GM12801 (cell line): ENCODE results near the gene TNNI2.

Experiments used
- TF ChIP-seq, protein P1 (sequence below): IDR thresholded peaks from one replicate; pipeline ENCODE4 v1.5.1; 2011; ENCODE audit warnings: control low read depth; ENCODE audit not compliant: insufficient read length; ENCODE audit errors: extremely low read depth

TNNI2 gene

DNA sequence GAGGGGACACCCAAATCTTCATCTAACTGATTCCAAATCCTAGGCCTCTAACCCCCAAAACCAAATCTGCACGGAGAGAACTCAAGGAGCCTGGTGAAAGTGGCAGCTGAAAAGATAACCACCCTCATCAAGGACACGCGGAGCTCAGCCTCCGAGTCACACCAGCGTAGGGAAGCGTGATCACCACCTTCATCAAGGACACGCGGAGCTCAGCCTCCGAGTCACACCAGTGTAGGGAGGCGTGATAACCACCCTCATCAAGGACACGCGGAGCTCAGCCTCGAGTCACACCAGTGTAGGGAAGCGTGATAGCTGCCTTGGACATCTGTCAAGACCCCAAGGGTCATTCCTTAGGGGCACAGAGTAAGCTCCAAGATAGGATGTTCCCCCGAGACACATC, 33.3 kb upstream of the TNNI2 start:
- TF ChIP-seq, protein P1, sequence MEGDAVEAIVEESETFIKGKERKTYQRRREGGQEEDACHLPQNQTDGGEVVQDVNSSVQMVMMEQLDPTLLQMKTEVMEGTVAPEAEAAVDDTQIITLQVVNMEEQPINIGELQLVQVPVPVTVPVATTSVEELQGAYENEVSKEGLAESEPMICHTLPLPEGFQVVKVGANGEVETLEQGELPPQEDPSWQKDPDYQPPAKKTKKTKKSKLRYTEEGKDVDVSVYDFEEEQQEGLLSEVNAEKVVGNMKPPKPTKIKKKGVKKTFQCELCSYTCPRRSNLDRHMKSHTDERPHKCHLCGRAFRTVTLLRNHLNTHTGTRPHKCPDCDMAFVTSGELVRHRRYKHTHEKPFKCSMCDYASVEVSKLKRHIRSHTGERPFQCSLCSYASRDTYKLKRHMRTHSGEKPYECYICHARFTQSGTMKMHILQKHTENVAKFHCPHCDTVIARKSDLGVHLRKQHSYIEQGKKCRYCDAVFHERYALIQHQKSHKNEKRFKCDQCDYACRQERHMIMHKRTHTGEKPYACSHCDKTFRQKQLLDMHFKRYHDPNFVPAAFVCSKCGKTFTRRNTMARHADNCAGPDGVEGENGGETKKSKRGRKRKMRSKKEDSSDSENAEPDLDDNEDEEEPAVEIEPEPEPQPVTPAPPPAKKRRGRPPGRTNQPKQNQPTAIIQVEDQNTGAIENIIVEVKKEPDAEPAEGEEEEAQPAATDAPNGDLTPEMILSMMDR, result no peak

DNA sequence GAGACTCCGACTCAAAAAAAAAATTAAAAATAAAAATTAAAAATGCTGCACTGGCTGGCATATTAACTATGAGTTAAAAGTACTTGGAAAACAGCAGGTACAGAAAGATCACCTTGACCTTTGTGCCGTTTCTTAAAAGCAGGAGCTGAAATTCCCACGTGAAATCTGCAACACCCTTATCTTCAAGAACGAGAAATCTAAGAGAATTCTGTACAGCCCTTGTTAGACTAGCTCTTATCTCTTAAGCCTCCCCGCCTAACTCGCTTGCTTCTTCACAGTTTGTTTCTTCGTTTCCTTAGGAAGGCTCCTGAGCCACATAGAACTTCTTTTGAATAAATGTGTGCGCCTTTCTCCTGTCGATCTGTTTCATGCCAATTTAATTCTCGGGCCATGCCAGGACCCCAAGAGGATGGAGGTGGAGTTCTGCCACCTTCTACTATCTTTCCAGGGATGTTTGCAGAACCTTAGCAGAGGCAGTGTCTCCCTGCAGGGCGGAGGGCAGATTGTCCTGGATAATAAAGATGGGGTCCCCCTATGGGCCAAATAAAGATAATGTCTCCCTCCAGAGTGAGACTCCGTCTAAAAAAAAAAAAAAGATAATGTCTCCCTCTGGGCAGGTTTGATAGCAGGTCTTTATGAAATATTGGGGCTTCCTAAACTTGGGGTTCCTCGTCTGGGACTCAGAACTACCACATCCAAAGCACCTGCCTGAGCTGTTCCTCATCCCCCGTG, 31.4 kb upstream of the TNNI2 start:
- TF ChIP-seq, protein P1, result no peak

DNA sequence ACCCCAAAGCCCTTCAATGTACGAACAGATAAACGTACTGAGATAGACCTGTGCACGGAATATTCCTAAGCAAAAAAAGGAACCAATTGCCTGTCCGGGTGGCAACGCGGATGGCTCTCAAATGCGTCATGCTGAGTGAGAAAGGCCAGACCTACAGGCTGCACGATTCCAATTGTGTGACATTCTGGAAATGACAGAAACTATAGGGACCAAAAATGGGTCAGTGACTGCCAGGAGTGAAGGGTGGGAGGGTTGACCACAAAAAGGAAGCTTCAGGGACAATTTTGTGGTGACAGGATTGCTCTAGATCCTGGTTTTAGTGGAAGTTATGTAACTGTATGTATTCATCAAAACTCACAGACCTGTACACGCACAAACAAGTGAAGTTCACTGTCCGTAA, 28.0 kb upstream of the TNNI2 start:
- TF ChIP-seq, protein P1, result no peak

DNA sequence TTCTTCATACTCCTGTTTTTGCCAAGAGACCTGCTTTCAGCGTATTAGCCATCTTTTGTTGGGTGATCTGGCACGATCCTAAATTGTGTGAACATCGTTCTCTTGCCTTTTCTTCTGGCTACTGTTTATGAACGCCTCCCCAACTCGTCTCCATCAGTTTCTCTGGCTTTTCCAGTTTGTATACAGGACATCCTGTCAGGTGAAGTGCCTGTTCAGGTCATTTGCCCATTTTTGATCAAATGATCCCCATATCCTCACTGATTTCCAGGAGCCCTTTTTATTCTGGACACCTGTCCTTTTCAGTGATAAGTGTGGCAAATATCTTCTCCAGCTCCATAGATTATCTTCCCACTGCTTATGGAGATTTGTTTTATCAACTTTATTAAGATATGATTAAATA, 26.5 kb upstream of the TNNI2 start:
- TF ChIP-seq, protein P1, result no peak

DNA sequence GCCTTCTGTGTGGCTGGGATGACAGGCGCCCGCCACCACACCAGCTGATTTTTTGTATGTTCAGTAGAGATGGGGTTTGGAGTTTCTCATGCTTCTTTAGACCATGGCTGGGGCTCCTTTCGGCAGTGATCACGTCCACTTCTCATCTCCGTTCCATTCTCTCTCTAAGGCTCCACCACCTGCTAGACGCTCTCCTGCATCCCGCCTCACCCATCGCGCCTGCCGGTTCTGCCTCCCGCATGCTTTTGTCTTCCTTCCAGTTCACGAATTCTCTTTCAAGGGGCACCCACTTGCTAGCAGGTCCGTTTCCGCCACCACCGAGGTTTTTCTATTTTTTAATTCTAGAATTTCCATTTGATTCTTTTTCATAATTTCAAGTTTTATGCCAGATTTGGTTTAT, 26.0 kb upstream of the TNNI2 start:
- TF ChIP-seq, protein P1, result no peak

DNA sequence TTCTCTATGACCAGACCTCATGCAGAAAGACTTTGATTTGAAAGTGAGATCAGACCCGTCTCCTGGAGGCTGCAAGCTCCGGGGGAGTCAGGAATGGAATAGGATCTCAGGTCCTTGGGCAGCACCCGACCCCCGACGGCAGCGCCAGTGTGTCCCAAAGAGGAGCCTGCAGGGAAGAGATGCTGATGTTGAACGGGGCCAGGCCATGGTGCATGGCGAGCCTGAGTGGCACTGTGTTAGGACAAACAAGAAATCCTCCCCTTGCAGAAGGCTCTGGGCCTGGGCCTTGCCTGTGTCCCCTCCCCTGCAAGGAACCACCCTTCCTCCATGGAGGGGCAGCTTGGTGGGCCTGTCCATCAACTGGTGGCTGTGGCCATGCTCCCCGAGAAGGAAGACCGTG, 24.1 kb upstream of the TNNI2 start:
- TF ChIP-seq, protein P1, result no peak

DNA sequence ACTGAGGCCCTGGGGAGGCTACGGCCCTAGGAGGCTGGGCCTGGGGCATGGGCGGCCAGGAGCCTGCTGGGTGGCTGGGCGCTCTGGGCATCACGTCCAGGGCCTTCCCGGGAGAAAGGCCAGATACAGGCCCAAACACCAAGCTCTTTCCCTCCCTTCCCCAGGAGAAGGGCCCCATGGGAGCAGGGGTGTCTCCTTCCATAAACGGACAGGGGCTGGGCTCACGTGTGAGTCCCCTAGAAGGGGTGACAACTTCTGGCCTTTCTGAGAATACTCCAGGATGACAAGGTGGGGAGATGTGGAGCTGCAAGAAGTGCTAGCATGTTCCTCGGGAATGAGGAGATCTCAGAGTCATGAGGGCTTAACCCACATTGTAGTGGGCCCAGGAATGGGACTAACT, 23.5 kb upstream of the TNNI2 start:
- TF ChIP-seq, protein P1, result no peak
